HEK293T (cell line): ENCODE measurements around the gene IL1RAPL1.

ENCODE experiments used
- ARNT ChIP-seq: fragments of 450-650 bp; IDR thresholded peaks from 2 replicates; pipeline ENCODE4 v1.6.1; 2017; ENCODE audit warnings: mild to moderate bottlenecking
- BHLHE40 ChIP-seq: fragments of 450-650 bp; IDR thresholded peaks from 2 replicates; pipeline ENCODE4 v1.6.1; 2016; ENCODE audit warnings: mild to moderate bottlenecking, moderate library complexity, borderline replicate concordance
- CTBP1 ChIP-seq: fragments of 450-650 bp; IDR thresholded peaks from 2 replicates; pipeline ENCODE4 v1.6.1; 2016; ENCODE audit warnings: borderline replicate concordance
- ELF4 ChIP-seq: fragments of 450-650 bp; IDR thresholded peaks from 2 replicates; pipeline ENCODE4 v1.6.1; 2017; ENCODE audit warnings: antibody characterized with exemption
- FOXA1 ChIP-seq: fragments of 450-650 bp; IDR thresholded peaks from 2 replicates; pipeline ENCODE4 v1.6.1; 2016; ENCODE audit warnings: mild to moderate bottlenecking
- FOXK2 ChIP-seq: fragments of 450-650 bp; IDR thresholded peaks from 2 replicates; pipeline ENCODE4 v1.6.1; 2016; ENCODE audit warnings: mild to moderate bottlenecking
- FOXM1 ChIP-seq: fragments of 450-650 bp; IDR thresholded peaks from 2 replicates; pipeline ENCODE4 v1.6.1; 2017; ENCODE audit warnings: mild to moderate bottlenecking, borderline replicate concordance
- HDGF ChIP-seq: fragments of 450-650 bp; IDR thresholded peaks from 2 replicates; pipeline ENCODE4 v1.6.1; 2017; ENCODE audit warnings: antibody characterized with exemption, borderline replicate concordance
- LEF1 ChIP-seq: fragments of 450-650 bp; IDR thresholded peaks from 2 replicates; pipeline ENCODE4 v1.6.1; 2017; ENCODE audit warnings: mild to moderate bottlenecking, borderline replicate concordance
- NFRKB ChIP-seq: fragments of 450-650 bp; IDR thresholded peaks from 2 replicates; pipeline ENCODE4 v1.6.1; 2016; ENCODE audit warnings: mild to moderate bottlenecking, moderate library complexity
- SP1 ChIP-seq: fragments of 450-650 bp; IDR thresholded peaks from 2 replicates; pipeline ENCODE4 v1.6.1; 2017
- SUZ12 ChIP-seq: fragments of 450-650 bp; IDR thresholded peaks from 2 replicates; pipeline ENCODE4 v1.6.1; 2016; ENCODE audit warnings: mild to moderate bottlenecking
- TARDBP ChIP-seq: fragments of 450-650 bp; IDR thresholded peaks from 2 replicates; pipeline ENCODE4 v1.6.1; 2016
- ZNF384 ChIP-seq: fragments of 450-650 bp; IDR thresholded peaks from 2 replicates; pipeline ENCODE4 v1.6.1; 2016

DNA sequence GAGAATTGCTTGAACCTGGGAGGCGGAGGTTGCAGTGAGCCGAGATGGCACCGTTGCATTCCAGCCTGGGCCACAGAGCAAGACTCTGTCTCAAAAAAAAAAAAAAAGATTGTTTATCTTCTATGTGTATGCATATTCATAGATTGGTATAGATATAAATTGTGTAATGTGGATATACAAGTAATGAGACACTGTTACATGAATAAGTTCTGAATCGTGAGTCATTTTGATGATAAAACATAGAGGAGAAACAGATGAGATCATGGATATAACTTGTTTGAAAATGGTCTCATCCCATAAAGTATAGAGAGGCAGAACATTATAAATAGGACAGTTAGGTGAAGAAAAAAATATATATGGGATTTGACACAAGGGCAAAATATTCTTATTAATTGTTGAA lies 628.0 kb downstream of the IL1RAPL1 start:
- TF ChIP-seq NFRKB (no peak), SP1 (no peak), LEF1 (no peak), ZNF384 (no peak), SUZ12 (no peak), ARNT (no peak), TARDBP (no peak), FOXM1 (no peak), ELF4 (no peak), CTBP1 (no peak), BHLHE40 (no peak), HDGF (no peak), FOXK2 (no peak), FOXA1 (no peak)
